HG02678 (cell line): Measurements from ENCODE around the gene NKAPD1.
"Not testable (repeated sequence)": the region's sequence is repeated elsewhere in the genome, so short reads cannot be mapped to it uniquely, and the experiment has no call there.

Source experiments
- ATAC-seq: cut with Tn5 transposase; IDR thresholded peaks from one replicate; pipeline ENCODE4 v1.9.1; 2021; ENCODE audit warnings: mild to moderate bottlenecking, moderate library complexity; ENCODE audit not compliant: unreplicated experiment

NKAPD1 gene

DNA sequence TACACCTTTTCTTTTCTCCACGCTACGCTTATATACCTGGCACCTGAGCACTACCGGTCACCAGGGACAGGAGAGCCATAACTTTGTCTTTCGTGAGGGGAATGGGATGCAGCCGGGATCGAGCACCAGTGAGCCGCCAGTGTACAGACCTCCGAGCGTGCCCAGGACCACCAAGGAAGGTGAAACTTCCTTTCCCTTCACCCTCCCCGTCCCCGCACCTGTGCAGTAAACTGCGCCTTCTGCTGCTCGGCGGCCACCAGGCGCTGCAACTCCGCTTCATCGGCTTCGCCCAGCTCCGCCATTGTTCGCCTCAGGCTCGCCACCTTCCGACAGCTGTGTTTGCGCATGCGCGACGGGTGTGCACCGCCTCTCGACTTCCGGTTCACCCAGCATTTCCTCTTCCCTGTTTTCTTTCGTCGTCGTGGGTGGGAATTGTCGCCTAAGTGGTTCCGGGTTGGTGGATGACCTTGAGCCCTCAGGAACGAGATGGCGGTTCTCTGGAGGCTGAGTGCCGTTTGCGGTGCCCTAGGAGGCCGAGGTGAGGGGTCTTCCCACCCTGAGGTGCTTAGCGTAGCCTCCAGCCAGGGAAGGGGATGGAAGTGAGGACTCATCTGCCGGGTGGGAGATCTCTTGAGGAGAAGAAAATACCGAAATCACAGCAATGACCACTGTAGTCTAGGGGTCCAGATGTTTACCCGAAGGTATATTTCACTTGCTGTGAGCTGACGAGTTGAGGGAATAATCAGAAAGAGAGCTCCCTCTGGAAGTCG is 12.5 kb downstream of the NKAPD1 start, which contains the start of the genes SDHD and TIMM8B:
SDHD (plus strand) TSS at position 452 of the 770 bp plus-strand sequence; CDS start at position 487, 35 bp downstream.
TIMM8B (minus strand) TSS at position 335 of the 770 bp plus-strand sequence; CDS start at position 302, 33 bp downstream.
- peak; percentile 92 for ATAC-seq

DNA sequence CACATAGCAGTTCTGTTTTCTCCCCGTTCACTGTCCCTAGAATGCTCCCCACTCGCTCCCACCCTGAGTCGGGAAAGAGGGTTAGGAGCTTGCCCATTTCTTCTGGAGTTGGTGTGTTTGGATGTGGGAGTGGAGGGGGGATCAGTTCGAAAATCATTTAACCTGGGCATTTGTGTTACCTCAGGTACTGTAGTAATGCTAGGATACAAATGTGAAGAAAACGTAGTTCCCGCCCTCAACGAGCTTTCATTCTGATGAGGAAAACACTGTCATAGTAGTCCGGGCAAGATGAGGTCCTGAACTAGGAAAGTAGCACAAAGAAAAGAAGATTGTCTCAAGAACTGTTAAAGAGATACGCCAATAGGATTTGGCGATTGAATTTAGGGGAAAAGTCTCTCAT is 13.1 kb downstream of the NKAPD1 start:
- ATAC-seq: no peak

DNA sequence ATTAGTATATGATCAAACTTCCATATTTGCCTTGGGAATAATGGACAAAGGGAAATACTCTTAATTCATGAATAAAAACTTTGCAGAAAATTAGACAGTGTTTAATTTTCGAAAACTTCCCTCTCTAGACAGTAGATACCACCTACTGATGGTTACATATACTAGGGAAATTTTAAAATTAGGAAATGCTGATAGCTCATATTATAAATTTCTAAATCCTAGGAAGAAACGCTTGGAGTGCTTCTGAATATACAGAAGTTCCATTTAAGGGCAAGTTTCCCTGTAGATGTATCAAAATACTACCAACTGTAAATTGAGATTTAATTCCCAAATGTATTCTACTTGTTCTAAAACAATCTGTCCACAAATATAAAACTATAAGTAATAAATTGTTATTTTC is 21.2 kb downstream of the NKAPD1 start:
- not testable (repeated sequence) for ATAC-seq

DNA sequence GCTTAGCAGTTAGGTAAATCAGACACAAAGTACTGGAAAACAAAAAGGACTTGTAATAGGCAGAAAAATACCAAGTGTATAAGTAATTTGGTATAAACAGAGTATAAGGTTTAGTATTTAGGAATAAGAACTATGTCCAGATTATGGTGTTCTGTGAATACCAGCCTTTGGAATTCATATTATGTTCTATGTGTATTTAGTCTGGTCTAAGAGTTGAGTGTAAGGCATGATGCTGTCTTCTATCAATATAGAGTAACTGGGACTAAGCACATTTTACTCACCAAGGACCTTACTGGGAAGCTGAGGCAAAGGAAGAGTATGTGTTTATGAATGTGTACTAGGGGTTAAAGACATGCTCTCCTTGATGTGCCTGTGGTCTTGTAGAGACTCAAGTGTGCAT is 22.1 kb downstream of the NKAPD1 start:
- no peak for ATAC-seq

DNA sequence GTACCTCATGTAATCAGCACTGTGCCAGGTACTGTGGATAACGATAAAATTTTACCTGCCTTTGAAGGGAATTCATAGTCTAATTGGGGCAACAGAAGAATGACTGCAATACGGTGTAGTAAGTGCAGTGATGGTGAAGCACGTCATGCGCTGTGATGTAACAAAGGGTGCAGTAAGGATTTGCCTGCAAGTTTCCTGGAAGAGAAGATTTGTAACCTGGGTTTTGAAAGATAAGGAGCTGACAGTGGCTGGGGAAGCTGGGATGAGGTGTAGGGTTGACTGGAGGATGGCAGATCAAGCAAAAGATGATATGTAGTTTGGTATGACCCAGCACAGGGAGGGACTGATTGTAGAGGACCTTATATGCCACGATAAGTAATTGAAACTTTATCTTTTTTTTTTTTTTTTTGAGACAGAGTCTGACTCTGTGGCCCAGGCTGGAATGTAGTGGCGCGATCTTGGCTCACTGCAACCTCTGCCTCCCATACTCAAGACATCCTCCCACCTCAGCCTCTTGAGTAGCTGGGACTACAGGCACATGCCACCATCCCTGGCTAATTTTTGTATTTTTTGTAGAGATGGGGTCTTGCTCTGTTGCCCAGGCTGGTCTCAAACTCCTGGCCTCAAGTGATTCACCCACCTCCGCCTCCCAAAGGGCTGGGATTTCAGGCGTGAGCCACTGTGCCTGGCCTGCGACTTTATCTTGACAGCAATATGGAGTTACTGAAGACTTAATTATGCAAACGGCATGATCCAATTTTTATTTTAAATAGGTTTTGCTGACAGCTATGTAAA is 23.8 kb downstream of the NKAPD1 start:
- ATAC-seq: no peak

DNA sequence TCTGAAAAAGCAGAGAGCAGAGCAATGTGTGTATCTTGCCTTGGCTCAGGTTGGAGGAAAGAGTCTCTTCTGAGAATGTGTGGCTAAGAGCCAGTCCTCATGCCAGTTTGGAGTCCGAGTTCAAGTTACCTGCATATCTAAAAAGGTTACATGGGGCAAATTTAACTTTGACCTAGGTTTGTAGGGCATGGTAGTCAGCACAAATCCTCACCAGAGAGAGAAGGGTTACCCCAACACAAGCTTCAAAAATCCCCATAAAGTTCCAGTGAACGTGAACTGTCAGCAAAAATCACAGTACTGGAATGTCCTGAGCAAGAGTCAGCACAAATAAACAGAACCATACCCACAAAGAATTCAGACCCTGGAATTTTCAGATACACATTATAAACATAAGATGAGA is 26.4 kb downstream of the NKAPD1 start:
- no peak for ATAC-seq

DNA sequence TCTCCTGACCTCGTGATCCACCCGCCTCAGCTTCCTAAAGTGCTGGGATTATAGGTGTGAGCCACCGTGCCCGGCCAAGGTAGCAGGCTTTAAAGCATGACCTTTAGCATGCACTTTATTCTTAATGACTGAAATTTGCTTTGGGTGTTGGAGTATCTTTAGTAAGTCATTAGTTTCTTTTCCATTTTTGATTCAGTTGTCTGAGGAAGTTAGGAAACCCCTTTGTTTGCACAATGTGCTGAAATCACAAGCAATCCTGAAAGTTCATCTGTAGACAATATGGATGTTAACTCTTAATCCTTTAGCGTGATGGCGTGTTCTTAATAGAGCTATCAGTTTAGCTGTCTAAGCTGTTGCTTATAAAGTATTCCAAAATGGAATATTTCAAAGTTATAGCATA is 29.3 kb downstream of the NKAPD1 start:
- no peak for ATAC-seq

DNA sequence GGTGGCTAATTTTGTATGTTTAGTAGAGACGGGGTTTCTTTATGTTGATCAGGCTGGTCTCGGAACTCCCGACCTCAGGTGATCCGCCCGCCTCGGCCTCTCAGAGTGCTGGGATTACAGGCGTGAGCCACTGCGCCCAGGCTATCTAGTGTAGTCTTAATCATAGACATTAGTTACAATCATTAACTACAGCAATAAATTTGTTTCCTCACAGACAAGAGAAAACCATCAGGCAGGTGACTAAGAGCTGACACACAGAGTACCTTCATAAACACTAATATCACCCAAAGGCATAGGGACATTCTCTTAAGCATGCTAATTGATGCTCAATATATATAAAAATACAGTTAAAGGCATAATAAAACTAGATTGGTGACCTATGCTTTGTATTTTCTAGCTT is 32.0 kb downstream of the NKAPD1 start:
- ATAC-seq: no peak

DNA sequence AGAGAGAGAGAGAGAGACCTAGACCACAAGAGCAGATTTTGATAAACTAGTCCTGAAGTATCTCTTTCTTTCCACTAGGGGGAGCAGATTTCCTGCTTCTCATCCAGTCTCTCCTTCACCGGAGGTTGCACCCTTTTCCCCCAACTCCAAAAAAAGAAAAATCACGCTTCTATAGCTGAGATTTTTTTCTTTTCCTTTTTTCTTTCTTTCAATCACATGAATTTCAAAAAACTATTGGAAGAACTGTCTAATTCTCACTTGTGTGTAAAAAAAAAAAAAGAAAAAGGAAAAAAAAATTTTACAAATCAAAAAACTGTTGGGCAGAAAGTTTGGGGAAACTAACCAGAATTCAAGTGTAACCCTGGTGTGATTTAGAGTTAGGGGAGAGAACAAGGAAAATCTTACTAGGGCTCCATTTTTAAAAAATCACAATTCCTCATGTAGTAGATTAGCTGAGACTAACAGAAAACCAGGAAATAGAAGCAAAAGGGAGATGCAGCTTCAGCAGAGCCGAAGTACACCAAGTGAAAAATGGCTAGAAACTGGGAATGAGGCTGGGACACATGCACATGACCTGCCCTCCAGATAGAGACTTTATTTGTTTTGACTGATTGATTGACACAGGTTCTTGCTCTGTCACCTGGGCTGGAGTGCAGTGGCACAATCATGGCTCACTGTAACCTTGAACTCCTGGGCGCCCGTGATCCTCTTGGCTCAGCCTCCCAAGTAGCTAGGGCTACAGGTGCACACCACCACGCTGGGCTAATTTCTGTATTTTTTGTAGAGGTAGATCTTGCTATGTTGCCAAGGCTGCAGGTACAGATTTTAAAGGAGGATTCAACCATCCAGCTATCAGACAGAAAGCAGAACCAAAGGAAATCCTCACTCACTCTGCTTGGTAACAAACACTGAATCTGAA is 39.7 kb downstream of the NKAPD1 start:
- ATAC-seq: no peak

DNA sequence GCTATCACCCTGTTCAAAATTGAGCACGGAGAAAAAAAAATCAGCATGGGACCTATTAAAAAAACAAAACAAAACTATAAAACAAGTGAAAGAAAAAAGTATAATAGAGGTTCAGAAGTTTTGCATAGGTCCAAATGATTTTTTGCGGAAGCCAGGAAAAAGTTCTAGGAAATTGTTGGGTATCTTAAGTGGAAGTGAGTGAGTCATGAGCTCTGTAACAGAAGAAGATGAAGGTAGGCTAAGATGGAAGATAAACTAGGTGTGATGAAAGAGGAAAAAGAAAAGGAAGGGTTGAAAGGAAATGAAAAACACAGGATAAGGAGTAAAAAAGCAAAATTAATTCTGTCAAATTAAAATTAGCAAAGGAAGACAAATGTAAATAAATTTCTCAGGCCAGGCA is 40.4 kb downstream of the NKAPD1 start:
- ATAC-seq: no peak

DNA sequence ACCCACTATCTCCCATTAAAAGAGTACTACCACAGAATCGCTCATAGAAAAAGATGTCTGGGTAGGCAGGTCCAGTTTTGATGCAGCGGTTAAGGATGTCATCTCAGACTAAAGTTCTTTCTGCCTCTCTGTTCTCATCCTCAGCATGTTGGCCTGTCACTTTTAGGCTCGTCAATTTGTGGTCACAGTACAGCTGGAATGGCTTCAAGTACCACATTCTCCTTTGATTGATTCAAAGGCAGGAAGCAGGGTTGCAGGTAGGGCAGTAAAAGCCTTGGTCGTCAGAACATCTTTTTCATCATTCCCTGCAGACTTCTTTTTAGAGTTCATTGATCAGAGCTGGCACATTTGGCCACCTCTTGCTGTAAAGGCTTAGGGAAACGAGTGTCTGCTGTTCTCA is 41.3 kb downstream of the NKAPD1 start:
- ATAC-seq: no peak

DNA sequence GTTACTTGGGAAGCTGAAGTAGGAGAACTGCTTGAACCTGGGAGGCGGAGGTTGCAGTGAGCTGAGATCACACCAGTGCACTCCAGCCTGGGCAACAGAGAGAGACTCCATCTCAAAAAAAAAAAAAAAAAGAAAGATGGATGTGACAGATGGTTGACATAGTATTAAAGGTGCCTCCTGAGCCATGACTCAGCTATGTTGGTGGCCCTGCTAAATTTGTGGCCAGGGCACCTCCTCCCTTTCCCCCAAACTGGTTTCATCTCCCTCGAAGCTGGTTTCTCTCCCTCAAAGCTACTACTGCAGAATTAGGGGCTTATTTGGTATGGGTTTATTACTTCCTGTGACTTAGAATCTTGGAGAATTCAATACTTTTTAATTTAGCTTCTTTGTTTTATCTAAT is 44.1 kb downstream of the NKAPD1 start:
- no peak for ATAC-seq

DNA sequence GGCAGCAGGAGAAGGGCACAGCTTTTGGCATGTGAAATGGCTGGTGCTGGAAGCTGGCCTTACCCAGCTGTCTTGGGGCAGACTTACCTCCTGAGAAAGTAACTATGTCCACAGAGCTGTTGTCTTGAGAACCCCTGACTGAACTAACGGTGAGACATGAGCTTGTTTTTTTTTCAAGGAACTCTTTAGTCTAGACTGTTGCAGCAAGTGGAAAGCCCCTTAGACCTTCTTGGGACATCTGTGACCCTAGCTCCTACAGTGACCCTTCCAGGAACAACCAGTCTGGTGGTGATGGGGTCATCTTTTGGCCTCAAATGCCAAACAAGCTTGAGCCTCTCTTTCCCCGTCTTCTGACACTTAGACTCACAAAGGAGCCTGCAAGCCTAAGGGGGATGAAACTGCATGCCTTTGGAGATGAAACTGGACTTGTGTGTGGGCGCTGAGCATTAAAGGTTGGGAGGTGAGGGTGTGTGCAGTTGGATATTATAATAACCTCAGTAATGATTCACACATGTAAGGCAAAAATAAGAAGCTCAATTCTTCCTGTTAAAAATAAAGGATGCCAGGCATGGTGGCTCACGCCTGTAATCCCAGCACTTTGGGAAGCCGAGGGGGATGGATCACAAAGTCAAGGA is 48.0 kb downstream of the NKAPD1 start:
- no peak for ATAC-seq

DNA sequence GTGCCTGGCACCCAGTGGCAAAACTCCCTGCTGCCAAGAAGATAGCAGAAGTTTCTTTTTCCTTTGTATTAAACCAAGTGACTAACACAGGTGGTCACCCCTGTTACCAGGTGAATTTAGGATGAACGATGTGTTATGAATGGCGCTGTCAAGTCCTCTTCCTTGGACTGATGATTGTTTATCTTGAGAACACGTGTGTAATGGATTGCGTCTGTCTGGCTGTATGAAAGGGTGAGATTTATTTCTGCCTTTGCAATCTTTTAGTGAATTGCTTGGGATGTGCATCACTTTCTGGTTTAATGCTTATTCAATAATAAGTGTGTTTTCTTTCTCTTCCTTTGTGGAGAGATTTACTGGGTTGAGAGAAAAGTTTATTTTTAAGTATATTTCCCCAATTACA is 49.0 kb downstream of the NKAPD1 start:
- no peak for ATAC-seq

DNA sequence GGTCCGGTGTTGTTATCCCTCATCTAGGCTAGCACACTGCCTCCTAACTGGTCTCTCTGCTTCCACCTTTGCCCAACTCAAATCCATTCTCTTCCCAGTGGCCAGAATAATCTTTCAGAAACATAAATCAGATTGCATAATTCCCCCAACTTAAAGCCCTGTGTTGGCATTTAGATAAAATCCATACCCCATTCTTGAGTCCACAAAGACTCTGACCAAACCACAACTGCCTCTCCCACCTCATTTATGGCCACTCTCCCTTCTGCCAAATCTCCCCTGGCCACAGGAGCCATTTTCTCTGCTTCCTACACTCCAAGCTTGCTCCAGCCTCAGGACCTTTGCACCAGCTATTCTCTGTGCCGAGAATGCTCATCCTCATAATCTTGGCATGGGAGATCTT is 53.0 kb downstream of the NKAPD1 start:
- ATAC-seq: no peak

DNA sequence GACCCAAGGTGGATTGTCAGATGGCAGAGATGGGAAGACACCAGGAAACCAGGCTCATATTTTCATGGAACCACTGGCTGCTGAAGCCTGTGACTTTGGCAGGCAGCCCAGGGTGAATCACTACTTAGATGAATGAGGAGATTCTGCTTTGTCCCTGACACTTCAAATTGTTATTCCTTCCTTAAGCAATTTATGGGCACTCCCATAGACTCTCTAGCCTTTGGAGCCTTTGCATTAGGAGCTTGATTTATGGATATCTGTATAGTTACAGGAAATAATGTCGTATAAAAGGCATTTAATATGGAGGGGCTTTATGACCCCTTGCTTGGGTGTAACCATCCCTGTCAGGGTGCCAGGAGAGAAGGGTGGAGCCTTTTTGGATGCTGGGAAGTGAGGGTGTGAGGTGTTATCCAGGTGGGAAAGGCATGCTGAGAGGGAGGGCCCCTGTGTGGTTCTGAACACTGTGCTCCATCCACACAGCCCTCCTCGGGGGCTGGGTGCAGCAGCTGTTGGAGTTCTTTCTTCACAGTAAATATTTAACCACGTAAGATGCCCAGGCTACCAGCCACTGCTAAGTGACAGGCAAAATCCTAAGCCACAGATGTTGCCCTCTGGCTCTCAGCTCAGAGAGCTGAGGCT is 54.5 kb downstream of the NKAPD1 start:
- ATAC-seq: no peak

DNA sequence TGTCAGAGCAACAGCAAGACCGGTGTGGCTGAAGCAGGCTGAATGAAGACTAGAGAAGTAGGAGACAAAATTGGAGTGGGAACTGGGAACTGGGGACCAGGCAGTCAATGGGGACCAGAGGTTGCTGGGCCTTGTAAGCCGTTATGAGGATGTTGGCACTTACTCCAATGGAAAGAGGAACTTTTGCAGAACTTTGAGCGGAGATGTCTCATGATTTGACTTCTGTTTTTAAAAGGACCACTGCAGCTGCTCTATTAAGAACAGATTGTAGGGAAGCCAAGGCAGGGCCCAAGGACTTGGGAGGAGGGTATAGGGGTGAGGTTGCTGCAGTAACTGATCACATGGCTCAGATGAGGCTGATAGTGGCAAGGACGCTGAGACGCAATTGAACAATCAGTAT is 55.6 kb downstream of the NKAPD1 start:
- no peak for ATAC-seq

DNA sequence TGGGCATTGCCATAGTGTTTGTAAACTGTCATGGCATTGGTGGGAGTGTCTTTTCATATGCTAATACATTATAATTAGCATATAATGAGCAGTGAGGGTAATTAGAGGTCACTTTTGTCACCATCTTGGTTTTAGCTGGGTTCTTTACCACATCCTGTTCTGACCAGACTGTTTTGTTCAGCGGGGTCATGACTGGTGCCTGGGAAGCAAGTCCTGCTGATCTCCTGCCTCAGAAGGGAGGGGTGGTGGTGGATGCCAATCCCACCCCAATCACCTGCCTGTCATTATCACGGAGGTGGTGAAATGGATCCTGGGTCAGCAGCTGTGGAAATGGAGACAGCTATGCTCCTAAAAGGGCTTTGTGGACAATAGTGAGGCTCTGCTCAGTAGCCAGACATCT is 58.6 kb downstream of the NKAPD1 start:
- ATAC-seq: no peak

DNA sequence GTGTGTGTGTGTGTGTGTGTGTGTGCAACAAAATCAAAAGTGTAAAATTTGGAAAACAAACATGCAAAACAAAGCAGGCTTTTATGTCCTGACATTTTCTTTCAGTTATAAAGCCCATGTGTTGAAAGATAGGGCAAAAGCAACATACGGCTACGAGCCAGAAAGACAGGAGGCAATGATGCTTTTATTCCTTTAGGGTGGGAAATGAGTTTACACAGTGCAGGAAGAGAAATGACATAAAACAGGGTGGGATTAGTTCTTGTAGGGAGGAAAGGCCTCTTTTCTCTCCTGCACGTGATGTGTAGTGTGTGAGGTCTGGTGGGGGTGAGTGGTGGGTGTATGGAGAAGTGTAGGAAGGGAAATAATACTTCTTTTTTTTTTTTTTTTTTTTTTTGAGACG is 60.4 kb downstream of the NKAPD1 start:
- ATAC-seq: no peak
